HCT116 (cell line): Measurements from ENCODE around the gene MAJIN.

Experiments used
- EZH2 ChIP-seq: fragments of 200-600 bp; sonication (generic); IDR thresholded peaks from 2 replicates; pipeline ENCODE4 v1.6.1; 2017; ENCODE audit warnings: antibody characterized with exemption, mixed run types
- POLR2A ChIP-seq: IDR thresholded peaks from 2 replicates; pipeline ENCODE4 v1.7.0; 2011; ENCODE audit warnings: borderline replicate concordance; ENCODE audit not compliant: insufficient read depth, insufficient read length; ENCODE audit errors: extremely low read depth
- POLR2AphosphoS5 ChIP-seq: IDR thresholded peaks from 2 replicates; pipeline ENCODE4 v1.6.1; 2011; ENCODE audit warnings: mild to moderate bottlenecking, low read depth, low read length, moderate library complexity
- RAD21 ChIP-seq: IDR thresholded peaks from 2 replicates; pipeline ENCODE4 v1.6.1; 2012; ENCODE audit warnings: low read depth, mild to moderate bottlenecking
- TF ChIP-seq, protein P1 (sequence below): IDR thresholded peaks from 2 replicates; pipeline ENCODE4 v1.6.1; 2012; ENCODE audit warnings: low read depth
- TF ChIP-seq, protein P2 (sequence below), 3 experiments: fragments of 200-600 bp in 1 of 3; sonication (generic) in 1 of 3; IDR thresholded peaks in 2 of 3; conservative IDR thresholded peaks in 1 of 3; 2 replicates each; pipeline ENCODE4 v1.5.1; 2012 to 2017; ENCODE audit warnings: low read depth in 2 of 3, low read length in 2 of 3, antibody characterized with exemption in 1 of 3, borderline replicate concordance in 1 of 3, control low read depth in 1 of 3, mild to moderate bottlenecking in 1 of 3, mixed read lengths in 1 of 3, mixed run types in 1 of 3, moderate library complexity in 1 of 3; ENCODE audit not compliant: insufficient read depth in 1 of 3

DNA sequence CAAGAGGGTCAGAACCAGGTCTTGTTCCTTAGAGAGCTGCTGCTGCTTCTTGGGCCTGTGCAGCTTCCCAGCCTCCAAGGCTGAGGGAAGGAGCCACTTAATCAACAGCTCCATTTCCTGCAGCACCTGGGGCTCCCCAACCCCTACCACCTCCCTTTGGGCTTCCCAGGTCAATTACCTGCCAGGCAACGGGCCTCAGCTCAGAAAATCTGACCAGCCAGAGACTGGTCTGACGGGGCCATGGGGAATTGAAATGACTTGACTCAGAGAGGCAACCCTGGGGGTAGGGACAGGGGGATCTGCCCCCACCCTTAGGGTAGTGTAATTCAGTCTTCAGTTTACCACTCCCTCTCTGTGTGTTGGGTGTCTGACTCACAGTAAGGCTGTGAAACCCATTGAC is 4.7 kb upstream of the MAJIN start:
- TF ChIP-seq POLR2A, result no peak
- TF ChIP-seq POLR2AphosphoS5, result no peak
- TF ChIP-seq, protein P1, sequence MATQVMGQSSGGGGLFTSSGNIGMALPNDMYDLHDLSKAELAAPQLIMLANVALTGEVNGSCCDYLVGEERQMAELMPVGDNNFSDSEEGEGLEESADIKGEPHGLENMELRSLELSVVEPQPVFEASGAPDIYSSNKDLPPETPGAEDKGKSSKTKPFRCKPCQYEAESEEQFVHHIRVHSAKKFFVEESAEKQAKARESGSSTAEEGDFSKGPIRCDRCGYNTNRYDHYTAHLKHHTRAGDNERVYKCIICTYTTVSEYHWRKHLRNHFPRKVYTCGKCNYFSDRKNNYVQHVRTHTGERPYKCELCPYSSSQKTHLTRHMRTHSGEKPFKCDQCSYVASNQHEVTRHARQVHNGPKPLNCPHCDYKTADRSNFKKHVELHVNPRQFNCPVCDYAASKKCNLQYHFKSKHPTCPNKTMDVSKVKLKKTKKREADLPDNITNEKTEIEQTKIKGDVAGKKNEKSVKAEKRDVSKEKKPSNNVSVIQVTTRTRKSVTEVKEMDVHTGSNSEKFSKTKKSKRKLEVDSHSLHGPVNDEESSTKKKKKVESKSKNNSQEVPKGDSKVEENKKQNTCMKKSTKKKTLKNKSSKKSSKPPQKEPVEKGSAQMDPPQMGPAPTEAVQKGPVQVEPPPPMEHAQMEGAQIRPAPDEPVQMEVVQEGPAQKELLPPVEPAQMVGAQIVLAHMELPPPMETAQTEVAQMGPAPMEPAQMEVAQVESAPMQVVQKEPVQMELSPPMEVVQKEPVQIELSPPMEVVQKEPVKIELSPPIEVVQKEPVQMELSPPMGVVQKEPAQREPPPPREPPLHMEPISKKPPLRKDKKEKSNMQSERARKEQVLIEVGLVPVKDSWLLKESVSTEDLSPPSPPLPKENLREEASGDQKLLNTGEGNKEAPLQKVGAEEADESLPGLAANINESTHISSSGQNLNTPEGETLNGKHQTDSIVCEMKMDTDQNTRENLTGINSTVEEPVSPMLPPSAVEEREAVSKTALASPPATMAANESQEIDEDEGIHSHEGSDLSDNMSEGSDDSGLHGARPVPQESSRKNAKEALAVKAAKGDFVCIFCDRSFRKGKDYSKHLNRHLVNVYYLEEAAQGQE, result no peak
- TF ChIP-seq, protein P2, sequence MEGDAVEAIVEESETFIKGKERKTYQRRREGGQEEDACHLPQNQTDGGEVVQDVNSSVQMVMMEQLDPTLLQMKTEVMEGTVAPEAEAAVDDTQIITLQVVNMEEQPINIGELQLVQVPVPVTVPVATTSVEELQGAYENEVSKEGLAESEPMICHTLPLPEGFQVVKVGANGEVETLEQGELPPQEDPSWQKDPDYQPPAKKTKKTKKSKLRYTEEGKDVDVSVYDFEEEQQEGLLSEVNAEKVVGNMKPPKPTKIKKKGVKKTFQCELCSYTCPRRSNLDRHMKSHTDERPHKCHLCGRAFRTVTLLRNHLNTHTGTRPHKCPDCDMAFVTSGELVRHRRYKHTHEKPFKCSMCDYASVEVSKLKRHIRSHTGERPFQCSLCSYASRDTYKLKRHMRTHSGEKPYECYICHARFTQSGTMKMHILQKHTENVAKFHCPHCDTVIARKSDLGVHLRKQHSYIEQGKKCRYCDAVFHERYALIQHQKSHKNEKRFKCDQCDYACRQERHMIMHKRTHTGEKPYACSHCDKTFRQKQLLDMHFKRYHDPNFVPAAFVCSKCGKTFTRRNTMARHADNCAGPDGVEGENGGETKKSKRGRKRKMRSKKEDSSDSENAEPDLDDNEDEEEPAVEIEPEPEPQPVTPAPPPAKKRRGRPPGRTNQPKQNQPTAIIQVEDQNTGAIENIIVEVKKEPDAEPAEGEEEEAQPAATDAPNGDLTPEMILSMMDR (IDR thresholded peaks at IDR 0.05 in 2 of 3, conservative IDR thresholded peaks at IDR 0.05 in 1 of 3; ENCODE audit: borderline replicate concordance in 1 of 3, insufficient read depth in 1 of 3, low read depth in 2 of 3, low read length in 2 of 3), result no peak
- TF ChIP-seq RAD21, result no peak
- TF ChIP-seq EZH2, result no peak
